HG03469 (cell line): Measurements from ENCODE around the gene PSD4.

Experiments used
- ATAC-seq: cut with Tn5 transposase; IDR thresholded peaks from one replicate; pipeline ENCODE4 v1.9.1; 2021; ENCODE audit warnings: mild to moderate bottlenecking, moderate library complexity, moderate number of reproducible peaks; ENCODE audit not compliant: unreplicated experiment

The PSD4 gene

GRCh38 chr2:113183264-113183663, 9.5 kb downstream of the PSD4 start:
- no peak for ATAC-seq

GRCh38 chr2:113183703-113184102, 9.9 kb downstream of the PSD4 start:
- no peak for ATAC-seq

GRCh38 chr2:113184531-113185230, 10.9 kb downstream of the PSD4 start:
- ATAC-seq = no peak

DNA sequence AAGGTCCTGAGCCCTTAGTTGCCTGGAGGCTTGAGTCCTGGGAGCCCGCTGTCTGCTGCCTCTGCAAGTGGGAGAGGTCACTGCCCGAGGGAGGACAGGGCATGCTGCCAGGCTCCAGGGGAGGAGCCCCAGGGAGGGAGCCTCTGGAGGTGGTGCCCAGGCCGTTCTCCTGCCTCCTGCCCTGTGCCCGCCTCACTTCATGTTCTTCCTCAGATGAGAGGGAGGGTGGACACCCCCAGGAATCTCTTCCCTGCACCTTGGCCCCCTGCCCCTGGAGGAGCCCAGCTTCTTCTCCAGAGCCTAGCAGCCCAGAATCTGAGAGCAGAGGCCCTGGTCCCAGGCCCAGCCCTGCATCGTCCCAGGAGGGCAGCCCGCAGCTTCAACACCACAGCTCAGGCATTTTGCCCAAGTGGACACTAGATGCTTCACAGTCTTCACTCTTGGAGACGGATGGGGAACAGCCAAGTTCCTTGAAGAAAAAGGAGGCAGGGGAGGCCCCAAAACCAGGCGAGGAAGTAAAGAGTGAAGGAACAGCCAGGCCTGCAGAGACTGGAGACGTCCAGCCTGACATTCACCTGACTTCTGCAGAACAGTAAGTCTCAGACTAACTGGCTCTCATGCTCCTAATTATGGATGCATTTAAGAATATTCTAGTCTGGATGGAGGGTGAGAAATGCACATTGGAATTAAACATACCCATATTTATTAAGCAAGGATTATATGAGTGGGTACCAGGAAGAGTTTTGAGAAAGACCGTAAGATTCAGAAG, 12.1 kb downstream of the PSD4 start:
- ATAC-seq = no peak

DNA sequence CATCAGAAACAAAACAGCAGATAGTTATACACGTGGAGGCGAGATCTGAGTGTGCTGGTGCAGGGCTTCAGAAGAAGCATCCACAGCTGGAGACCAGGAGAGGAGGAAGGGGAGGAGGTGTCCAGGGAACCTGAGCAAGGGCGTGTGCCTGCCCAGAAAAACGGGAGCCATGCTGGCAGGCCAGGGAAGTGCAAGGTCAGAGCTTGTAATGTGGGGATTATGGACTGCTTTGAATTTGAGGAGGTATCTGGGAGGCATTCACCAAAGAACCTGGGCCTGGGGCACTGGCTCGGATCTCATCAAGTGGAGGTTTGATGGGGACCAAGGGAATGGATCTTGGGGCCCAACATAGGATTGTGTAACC, 12.6 kb downstream of the PSD4 start:
- no peak for ATAC-seq

DNA sequence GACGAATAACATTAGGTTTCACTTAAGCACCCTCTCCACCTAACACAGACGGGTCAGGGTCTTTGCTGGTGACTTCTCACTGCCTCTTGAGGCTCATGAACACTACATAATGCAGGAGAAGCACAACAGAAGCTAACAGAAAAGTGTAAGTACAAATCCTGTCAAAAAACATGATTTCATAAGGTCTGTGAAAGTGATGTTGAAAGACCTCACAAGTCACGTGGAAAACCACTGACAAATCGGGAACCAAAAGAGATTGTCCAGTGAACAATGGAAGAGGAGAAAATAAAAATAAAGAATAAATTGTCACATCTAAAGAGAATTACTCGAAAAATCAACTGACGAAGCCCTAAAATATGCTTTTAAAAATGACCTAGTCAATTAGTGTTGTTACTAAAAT, 14.0 kb downstream of the PSD4 start:
- ATAC-seq = no peak

DNA sequence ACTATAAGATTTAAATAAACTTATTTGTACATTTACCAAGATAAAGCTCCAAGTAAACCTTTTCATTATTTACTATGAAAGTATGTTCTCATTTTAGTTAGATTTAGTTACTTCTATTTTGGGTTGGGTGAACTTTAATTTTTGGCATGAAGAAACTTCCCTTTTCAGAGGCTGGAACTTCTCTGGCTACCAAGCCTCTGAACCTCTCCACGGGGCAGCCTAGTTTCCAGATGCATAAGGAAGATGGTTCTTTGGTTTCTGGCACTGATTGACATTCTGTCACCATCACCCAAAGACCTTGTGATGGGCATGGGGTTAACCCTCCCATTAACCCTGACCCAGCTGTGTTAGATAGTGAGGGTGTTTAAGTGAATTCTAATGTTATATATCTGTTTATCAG, 17.1 kb downstream of the PSD4 start:
- no peak for ATAC-seq

DNA sequence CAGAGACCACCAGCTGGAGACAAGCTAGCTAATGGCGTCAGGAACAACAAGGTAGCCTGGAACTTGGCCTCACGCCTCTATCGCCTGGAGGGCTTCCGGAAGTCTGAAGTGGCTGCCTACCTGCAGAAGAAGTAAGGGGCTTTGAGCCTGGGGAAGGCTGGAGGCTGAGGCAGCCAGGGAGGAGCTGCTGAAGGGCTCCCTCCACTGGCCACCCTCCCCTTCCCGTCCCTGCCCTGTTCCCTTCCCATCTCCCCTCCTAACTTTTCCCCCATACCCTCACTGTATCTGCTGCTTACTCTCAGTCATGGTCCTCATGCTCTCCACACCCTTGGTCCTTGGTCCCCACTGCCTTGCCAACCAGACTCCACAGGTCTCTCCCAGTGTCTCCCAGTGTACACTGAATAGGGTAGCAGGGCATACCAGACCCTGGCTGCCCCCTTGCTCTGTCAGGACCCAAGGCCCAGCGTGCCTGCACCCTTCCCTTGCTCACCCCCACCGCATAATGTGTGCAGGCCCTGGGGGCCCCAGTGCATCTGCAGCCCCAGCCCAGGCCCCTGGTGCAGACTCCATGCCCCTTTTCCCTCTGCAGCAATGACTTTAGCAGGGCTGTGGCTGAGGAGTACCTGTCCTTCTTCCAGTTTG, 18.8 kb downstream of the PSD4 start:
- ATAC-seq = no peak

DNA sequence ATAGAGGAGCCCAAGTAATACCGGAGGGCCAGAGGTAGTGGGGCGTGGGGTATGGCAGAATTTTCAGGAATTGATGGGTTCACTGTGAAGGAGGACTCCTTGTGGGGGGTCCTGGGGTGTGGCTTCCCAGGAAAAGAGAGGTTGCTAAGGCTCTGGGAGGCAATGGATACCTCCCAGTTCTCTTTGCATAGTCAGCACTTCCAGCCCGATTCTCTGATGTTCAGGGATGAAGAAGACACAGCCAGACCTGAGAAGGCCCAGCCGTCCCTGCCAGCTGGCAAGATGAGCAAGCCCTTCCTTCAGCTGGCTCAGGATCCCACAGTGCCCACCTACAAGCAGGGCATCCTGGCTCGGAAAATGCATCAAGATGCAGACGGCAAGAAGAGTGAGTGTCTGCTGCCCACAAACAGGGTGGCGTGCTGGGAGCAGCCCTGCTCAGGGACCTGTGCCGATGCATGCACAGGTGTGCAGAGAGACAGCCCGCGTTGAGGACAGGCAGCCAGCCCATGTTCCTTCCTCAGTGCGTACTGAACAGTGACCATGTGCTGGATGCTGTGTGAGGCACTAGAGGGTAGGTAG, 22.2 kb downstream of the PSD4 start:
- ATAC-seq = no peak

- no peak for ATAC-seq
These were observed 23.1 kb downstream of the PSD4 start for GRCh38 chr2:113196839-113197238.

GRCh38 chr2:113197347-113198047, 23.7 kb downstream of the PSD4 start:
- no peak for ATAC-seq

GRCh38 chr2:113198048-113198789, 24.4 kb downstream of the PSD4 start:
- ATAC-seq = no peak

DNA sequence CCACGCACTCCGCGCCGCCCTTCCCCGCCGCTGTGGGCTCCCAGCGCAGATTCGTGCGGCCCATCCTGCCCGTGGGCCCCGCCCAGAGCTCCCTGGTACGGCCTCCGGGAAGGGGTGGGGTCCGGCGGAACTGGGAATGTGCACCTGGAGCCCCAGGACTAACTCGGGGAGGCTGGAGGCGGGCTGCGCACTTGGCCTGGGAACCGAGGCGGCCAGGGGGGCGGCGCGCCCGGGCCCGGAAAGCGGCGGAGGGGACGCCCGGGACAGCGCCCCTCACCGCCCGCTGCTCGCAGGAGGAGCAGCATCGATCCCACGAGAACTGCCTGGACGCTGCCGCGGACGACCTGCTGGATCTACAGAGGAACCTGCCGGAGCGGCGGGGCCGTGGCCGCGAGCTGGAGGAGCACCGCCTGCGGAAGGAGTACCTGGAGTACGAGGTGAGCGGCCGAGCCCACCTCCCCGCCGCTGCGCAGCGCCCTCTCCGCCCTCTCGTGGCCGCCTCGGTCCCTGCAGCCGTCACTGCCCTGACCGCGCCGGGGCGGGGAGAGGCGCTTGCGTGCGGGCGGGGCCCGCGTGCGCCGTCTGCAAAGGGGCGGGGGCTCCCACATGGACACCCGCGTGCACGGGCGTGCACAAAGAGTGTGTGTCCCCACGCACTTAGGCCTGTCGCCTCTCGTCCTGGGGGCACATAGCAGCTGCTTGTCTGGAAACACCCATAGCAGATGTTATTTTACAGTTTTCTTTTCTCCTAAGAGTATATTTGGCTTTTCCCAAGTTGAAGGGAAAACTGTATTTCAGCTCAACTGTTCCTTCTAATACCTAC, 25.2 kb downstream of the PSD4 start:
- no peak for ATAC-seq

- no peak for ATAC-seq
These were observed 26.5 kb downstream of the PSD4 start for GRCh38 chr2:113200236-113200635.

- ATAC-seq = no peak
These were observed 27.1 kb downstream of the PSD4 start for GRCh38 chr2:113200736-113201490.

DNA sequence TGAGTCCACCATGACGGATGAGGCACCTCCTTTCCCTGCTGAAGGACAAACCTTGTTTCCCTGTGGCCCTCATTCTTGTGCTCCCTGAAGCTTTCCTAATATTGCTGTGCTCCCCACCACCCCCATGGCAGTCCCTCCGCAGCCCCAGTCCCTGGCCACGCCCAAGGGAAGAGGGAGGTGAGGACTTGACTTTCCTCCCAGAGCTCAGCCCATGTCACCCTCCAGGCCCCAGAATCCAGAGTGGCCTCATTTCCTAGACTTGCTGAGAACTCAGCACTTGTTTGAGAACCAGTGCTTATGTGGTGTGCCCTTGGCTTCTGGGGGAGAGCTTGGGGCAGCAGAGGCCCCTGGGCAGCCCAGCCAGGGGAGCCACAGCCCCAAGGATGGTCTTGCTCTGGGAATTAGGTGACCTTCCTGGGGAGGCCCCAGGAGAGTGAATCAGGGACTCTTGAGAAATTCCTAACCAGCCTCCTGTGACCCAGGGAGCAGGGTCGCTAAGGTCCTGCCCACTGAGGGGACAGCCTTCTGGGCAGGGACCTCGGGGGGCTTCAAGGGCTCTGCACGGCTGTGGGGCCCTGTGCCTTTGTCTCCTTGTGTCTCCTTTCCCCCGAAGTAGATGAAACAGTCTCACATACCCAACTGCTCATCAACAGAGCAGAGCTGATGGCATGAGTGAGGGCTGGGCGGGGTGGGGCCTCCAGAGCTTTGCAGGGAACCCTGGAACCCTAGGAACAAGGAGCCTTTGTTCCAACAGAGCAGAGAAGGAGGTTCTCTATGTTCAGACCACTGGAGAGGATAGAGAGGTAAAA, 27.9 kb downstream of the PSD4 start:
- no peak for ATAC-seq

DNA sequence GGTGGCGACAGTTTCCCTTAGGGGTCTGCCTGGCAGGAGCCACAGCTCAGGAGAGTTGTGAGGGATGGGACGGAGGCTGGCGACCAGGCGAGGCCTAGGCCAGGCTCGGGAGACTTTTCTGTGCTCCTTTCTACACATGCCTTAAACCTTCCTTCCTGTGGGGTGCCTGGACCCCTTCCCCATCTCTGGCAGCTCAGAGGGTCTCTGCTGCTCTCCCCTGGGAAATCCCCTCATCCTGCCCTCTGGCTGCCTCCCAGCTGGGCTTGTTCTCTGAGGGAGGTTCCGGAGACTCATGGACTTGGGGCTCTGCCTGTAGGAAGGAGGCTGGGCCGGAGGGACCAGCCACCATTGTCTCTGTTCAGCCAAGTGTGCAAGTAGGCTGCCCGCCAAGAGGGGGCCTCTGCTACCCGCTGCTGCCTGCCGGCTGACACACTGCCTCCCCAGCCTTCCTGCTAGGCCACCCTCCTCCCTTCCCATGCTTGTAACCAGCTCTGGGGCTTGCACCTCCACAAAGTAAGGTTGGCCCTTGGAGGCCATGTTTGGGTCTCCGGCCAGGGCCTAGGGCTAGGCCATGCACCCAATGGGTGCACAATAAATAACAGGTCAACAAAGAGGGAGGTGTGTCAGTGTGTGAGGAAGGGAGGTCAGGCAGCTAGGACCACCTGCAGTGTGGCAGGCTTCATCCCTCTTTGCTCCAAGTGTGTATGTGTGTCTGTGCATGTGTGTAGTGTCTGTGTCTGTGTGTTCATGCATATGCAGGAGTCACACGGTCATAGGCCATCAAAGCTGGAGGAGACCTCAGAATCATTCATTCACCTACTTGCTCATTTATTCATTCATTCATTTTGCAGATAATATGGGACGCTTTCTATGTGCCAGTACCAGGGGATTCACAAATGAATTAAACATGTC, 28.8 kb downstream of the PSD4 start:
- no peak for ATAC-seq
